Kidney epithelial cell (primary cell): ENCODE measurements around the gene NTM. TPM values are rescaled to one million over a fixed set of nuclear protein-coding genes. Genes with fewer than 3 reads are reported as not detected.
A peak's percentile ranks its signal among the peaks of the same experiment; 100 is the strongest.
"Not testable (repeated sequence)": the region's sequence is repeated elsewhere in the genome, so short reads cannot be mapped to it uniquely, and the experiment has no call there.

ENCODE experiments used
- DNase-seq: peaks from one replicate; pipeline ENCODE4 v3.0.0-alpha.2; 2010; ENCODE audit warnings: low read depth
- H3K27me3 ChIP-seq: 2 replicates; pipeline ENCODE4 v1.6.0; 2011; ENCODE audit warnings: low read length; ENCODE audit not compliant: control insufficient read depth, insufficient read depth
- H3K36me3 ChIP-seq: 2 replicates; pipeline ENCODE4 v1.5.1; 2011; ENCODE audit warnings: low read length; ENCODE audit not compliant: control insufficient read depth, insufficient read depth
- H3K4me3 ChIP-seq: 2 replicates; pipeline ENCODE4 v1.5.1; 2011; ENCODE audit warnings: low read depth, mild to moderate bottlenecking, control low read depth, low read length
- total RNA-seq: library from RNA; depleted of rRNA; stranded (reverse); fragments of >200 nt; gene quantifications from 2 replicates; pipeline ENCODE4 v1.2.3, GENCODE V29; 2015
- TF ChIP-seq, protein P1 (sequence below): IDR thresholded peaks from 2 replicates; pipeline ENCODE4 v1.5.1; 2011; ENCODE audit warnings: mild to moderate bottlenecking, moderate library complexity, low read length, control low read depth, inconsistent platforms; ENCODE audit not compliant: insufficient read depth, poor library complexity, severe bottlenecking

The NTM gene
- total RNA-seq, 1 donor from 2014 or later = 111 TPM

DNA sequence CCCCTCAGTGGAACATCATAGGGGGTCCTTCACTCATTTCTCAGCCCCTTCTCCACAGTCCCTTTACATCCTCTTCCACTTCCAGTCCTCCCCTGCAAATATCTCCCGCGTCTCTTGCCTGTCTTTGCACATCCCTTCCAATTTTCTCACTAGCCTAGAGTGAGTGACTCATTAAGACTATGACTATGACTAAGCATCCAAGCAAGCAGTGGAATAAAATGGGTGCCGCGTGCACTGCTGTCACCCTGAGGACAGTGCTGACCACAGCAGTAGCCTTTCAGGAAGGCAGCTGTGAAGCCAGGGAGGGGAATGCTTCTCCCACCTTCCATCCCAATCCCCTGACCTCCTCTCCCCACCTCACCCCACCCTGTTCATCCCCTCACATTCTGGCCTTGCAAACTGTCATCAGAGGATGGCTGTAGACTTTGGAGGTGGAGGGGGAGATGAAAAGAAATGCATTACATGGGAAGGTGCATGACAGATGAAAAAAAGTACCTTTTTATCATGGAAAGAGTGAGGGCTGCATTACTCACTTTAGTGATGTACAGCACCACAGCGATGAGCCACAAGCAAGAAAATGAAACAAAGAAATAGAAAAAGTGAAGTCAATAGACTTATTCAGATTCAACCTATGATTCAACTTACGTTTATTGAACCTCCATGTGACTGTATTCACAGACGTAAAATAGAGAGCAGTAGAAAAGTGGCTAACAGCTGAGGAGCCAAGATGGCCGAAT, 948.2 kb downstream of the NTM start:
- no peaks in the 10 kb centered on the region for H3K36me3 ChIP-seq
- H3K27me3 ChIP-seq = no peaks in the 10 kb centered on the region
- no peak overlapping the region for H3K4me3 ChIP-seq
- TF ChIP-seq, protein P1, sequence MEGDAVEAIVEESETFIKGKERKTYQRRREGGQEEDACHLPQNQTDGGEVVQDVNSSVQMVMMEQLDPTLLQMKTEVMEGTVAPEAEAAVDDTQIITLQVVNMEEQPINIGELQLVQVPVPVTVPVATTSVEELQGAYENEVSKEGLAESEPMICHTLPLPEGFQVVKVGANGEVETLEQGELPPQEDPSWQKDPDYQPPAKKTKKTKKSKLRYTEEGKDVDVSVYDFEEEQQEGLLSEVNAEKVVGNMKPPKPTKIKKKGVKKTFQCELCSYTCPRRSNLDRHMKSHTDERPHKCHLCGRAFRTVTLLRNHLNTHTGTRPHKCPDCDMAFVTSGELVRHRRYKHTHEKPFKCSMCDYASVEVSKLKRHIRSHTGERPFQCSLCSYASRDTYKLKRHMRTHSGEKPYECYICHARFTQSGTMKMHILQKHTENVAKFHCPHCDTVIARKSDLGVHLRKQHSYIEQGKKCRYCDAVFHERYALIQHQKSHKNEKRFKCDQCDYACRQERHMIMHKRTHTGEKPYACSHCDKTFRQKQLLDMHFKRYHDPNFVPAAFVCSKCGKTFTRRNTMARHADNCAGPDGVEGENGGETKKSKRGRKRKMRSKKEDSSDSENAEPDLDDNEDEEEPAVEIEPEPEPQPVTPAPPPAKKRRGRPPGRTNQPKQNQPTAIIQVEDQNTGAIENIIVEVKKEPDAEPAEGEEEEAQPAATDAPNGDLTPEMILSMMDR = peak; percentile 19
- peak; percentile 39 for DNase-seq

DNA sequence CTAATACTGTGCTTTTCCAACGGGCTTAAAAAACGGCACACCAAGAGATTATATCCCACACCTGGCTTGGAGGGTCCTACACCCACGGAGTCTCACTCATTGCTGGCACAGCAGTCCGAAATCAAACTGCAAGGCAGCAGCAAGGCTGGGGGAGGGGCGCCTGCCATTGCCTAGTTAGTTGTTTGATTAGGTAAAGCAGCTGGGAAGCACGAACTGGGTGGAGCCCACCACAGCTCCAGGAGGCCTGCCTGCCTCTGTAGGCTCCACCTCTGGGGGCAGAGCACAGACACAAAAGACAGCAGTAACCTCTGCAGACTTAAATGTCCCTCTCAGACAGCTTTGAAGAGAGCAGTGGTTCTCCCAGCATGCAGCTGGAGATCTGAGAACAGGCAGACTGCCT, 949.0 kb downstream of the NTM start:
- H3K36me3 ChIP-seq = not testable (repeated sequence)

GRCh38 chr11:132330515-132330914, 960.1 kb downstream of the NTM start:
- H3K36me3 ChIP-seq = no peaks in the 10 kb centered on the region
- DNase-seq = no peak
- H3K4me3 ChIP-seq = no peak overlapping the region
- TF ChIP-seq, protein P1 = no peak
- H3K27me3 ChIP-seq = no peaks in the 10 kb centered on the region

More for the DNA sequence above, 949.0 kb downstream of the NTM start:
- H3K4me3 ChIP-seq, DNase-seq, H3K27me3 ChIP-seq: not testable (repeated sequence)

- Histone ChIP-seq H3K27me3 (no peaks in the 10 kb centered on the region), H3K36me3 (no peaks in the 10 kb centered on the region), H3K4me3 (no peak overlapping the region)
- DNase-seq = no peak
- TF ChIP-seq, protein P1 = no peak
Measured at GRCh38 chr11:132332521-132332920, 962.1 kb downstream of the NTM start.

GRCh38 chr11:132334769-132335280, 964.4 kb downstream of the NTM start:
- DNase-seq = no peak

GRCh38 chr11:132335311-132335710, 964.9 kb downstream of the NTM start:
- no peak for DNase-seq
- Histone ChIP-seq H3K36me3 (no peaks in the 10 kb centered on the region), H3K4me3 (no peak overlapping the region), H3K27me3 (no peaks in the 10 kb centered on the region)
- TF ChIP-seq, protein P1 = no peak

More at GRCh38 chr11:132334769-132335280, 964.4 kb downstream of the NTM start:
- no peak overlapping the region for H3K4me3 ChIP-seq
- TF ChIP-seq, protein P1 = no peak
- no peaks in the 10 kb centered on the region for H3K27me3 ChIP-seq
- no peaks in the 10 kb centered on the region for H3K36me3 ChIP-seq
